HepG2 (cell line): Measurements from ENCODE around the gene RNF149. TPM values are rescaled to one million over a fixed set of nuclear protein-coding genes. Genes with fewer than 3 reads are reported as not detected.

Experiments
- NAIF1 ChIP-seq: sonication (generic); formaldehyde crosslinking; IDR thresholded peaks from 2 replicates; pipeline ENCODE4 v1.5.0; 2020; ENCODE audit warnings: mild to moderate bottlenecking, missing genetic modification reagents, borderline replicate concordance
- PRPF4 ChIP-seq: fragments of 200-400 bp; formaldehyde crosslinking; IDR thresholded peaks from 2 replicates; pipeline ENCODE4 v1.6.1; 2016; ENCODE audit warnings: low read length, low read depth; ENCODE audit not compliant: poor library complexity, severe bottlenecking
- SCMH1 ChIP-seq: sonication (generic); formaldehyde crosslinking; IDR thresholded peaks from 2 replicates; pipeline ENCODE4 v1.9.0; 2021; ENCODE audit warnings: missing genetic modification reagents, mild to moderate bottlenecking, borderline replicate concordance
- ZNF101 ChIP-seq: sonication (generic); formaldehyde crosslinking; IDR thresholded peaks from 2 replicates; pipeline ENCODE4 v1.4.0; 2020; ENCODE audit warnings: mild to moderate bottlenecking, low read depth, missing genetic modification reagents, borderline replicate concordance
- ZNF121 ChIP-seq: sonication (generic); formaldehyde crosslinking; IDR thresholded peaks from 2 replicates; pipeline ENCODE4 v1.5.0; 2020; ENCODE audit warnings: mild to moderate bottlenecking, missing genetic modification reagents
- ZNF20 ChIP-seq: sonication (generic); formaldehyde crosslinking; IDR thresholded peaks from 2 replicates; pipeline ENCODE4 v1.4.0; 2020; ENCODE audit warnings: mild to moderate bottlenecking, moderate library complexity, missing genetic modification reagents
- polyA plus RNA-seq, 8 experiments: library from polyadenylated mRNA; depleted of rRNA in 3 of 8; stranded (reverse) in 7 of 8; unstranded in 1 of 8; fragments of >200 nt; fragmentation: Illumina TruSeq in 4 of 8; extraction: Trizol in 4 of 8; gene quantifications; 2 replicates each; pipeline versions ENCODE4 v1.2.1 to v1.2.3, GENCODE V29; 2011 to 2016; ENCODE audit warnings: low read depth in 4 of 8, missing spikeins in 1 of 8, mixed read lengths in 1 of 8; ENCODE audit not compliant: insufficient read depth in 1 of 8
- total RNA-seq, 5 experiments: library from RNA; depleted of rRNA; stranded (reverse); fragments of >200 nt; fragmentation: Illumina TruSeq; extraction: Trizol; gene quantifications; 2 replicates each; pipeline ENCODE4 v1.2.3, GENCODE V29; 2016; ENCODE audit warnings: low read depth in 1 of 5
- TF ChIP-seq, protein P1 (sequence below): sonication (generic); formaldehyde crosslinking; IDR thresholded peaks from 2 replicates; pipeline ENCODE4 v1.8.1; 2023; ENCODE audit warnings: mild to moderate bottlenecking, moderate library complexity, missing genetic modification reagents
- TF ChIP-seq, protein P2 (sequence below): sonication (generic); formaldehyde crosslinking; IDR thresholded peaks from 2 replicates; pipeline ENCODE4 v1.9.0; 2021; ENCODE audit warnings: missing genetic modification reagents, borderline replicate concordance
- TF ChIP-seq, protein P3 (sequence below), 2 experiments: fragments of 450-650 bp in 1 of 2; sonication (generic) in 1 of 2; formaldehyde crosslinking in 1 of 2; IDR thresholded peaks; 2 replicates each; pipeline versions ENCODE4 v1.6.1 to v1.8.0; 2016 to 2022; ENCODE audit warnings: antibody characterized with exemption in 1 of 2, mild to moderate bottlenecking in 1 of 2, missing genetic modification reagents in 1 of 2
- TF ChIP-seq, protein P4 (sequence below): sonication (generic); formaldehyde crosslinking; IDR thresholded peaks from 2 replicates; pipeline ENCODE4 v1.4.0; 2020; ENCODE audit warnings: mild to moderate bottlenecking, missing genetic modification reagents

Gene RNF149
- total and polyA plus RNA-seq, 2 of the 13 experiments (the other 11 are each of a cell fraction or from before 2014, with no cell fraction given) = 87.6 to 109 TPM

DNA sequence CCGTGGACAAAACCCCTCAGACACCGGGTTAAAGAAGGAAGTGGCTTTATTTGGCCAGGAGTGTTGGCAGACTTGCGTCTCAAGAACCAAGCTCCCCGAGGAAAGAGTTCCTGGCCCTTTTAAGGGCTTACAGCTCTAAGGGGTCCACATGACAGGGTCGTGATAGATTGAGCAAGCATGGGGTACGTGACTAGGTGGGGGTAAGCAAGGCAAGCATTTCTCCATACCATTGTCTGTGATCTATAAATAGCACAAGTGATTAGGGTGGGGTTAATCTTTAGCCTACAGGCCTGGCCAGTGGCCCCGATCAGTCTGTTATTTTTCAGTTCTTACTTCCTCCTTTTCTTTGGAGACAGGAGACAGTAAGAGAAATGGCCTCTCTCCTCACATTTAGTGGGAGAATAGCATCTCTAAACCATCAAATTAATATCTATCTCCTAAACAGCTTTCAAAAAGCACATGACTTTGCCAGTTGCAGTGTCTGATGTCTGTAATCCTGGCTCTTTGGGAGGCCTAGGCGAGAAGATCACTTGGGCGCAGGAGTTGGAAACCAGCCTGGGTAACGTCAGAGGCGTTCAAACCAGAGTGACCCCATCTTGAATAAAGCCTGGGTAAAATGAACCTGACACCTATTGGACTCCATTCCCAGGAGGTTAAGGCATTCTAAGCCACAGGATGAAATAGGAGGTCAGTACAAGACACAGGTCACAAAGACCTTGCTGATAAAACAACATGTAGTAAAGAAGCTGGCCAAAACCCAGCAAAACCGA lies 74.1 kb downstream of the RNF149 start (continued):
- TF ChIP-seq, protein P1, sequence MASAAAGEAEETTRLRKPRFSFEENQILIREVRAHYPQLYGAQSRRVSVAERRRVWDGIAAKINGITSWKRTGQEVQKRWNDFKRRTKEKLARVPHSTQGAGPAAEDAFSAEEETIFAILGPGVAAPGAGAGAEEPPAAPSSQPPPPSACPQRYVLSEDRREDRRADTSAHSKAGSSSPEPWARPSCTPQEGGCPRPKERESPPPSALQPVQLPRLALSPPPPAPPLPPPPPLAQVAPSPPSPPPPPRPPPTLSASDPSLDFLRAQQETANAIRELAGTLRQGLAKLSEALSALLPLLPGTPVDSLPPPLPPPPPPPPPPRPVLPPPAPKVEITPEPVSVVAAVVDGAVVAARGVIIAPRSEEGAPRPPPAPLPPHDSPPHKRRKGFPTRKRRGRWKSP (CRISPR knock-in tag) = no peak
- TF ChIP-seq ZNF121 (CRISPR knock-in tag) = no peak
- no peak for TF ChIP-seq ZNF101 (CRISPR knock-in tag)
- TF ChIP-seq, protein P2, sequence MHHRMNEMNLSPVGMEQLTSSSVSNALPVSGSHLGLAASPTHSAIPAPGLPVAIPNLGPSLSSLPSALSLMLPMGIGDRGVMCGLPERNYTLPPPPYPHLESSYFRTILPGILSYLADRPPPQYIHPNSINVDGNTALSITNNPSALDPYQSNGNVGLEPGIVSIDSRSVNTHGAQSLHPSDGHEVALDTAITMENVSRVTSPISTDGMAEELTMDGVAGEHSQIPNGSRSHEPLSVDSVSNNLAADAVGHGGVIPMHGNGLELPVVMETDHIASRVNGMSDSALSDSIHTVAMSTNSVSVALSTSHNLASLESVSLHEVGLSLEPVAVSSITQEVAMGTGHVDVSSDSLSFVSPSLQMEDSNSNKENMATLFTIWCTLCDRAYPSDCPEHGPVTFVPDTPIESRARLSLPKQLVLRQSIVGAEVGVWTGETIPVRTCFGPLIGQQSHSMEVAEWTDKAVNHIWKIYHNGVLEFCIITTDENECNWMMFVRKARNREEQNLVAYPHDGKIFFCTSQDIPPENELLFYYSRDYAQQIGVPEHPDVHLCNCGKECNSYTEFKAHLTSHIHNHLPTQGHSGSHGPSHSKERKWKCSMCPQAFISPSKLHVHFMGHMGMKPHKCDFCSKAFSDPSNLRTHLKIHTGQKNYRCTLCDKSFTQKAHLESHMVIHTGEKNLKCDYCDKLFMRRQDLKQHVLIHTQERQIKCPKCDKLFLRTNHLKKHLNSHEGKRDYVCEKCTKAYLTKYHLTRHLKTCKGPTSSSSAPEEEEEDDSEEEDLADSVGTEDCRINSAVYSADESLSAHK (CRISPR knock-in tag) = no peak
- TF ChIP-seq, protein P3, sequence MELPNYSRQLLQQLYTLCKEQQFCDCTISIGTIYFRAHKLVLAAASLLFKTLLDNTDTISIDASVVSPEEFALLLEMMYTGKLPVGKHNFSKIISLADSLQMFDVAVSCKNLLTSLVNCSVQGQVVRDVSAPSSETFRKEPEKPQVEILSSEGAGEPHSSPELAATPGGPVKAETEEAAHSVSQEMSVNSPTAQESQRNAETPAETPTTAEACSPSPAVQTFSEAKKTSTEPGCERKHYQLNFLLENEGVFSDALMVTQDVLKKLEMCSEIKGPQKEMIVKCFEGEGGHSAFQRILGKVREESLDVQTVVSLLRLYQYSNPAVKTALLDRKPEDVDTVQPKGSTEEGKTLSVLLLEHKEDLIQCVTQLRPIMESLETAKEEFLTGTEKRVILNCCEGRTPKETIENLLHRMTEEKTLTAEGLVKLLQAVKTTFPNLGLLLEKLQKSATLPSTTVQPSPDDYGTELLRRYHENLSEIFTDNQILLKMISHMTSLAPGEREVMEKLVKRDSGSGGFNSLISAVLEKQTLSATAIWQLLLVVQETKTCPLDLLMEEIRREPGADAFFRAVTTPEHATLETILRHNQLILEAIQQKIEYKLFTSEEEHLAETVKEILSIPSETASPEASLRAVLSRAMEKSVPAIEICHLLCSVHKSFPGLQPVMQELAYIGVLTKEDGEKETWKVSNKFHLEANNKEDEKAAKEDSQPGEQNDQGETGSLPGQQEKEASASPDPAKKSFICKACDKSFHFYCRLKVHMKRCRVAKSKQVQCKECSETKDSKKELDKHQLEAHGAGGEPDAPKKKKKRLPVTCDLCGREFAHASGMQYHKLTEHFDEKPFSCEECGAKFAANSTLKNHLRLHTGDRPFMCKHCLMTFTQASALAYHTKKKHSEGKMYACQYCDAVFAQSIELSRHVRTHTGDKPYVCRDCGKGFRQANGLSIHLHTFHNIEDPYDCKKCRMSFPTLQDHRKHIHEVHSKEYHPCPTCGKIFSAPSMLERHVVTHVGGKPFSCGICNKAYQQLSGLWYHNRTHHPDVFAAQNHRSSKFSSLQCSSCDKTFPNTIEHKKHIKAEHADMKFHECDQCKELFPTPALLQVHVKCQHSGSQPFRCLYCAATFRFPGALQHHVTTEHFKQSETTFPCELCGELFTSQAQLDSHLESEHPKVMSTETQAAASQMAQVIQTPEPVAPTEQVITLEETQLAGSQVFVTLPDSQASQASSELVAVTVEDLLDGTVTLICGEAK (IDR thresholded peaks at IDR 0.05) = no peak
- TF ChIP-seq, protein P3 (CRISPR knock-in tag; IDR thresholded peaks at IDR 0.05) = no peak
- TF ChIP-seq NAIF1 (CRISPR knock-in tag) = no peak
- TF ChIP-seq, protein P4, sequence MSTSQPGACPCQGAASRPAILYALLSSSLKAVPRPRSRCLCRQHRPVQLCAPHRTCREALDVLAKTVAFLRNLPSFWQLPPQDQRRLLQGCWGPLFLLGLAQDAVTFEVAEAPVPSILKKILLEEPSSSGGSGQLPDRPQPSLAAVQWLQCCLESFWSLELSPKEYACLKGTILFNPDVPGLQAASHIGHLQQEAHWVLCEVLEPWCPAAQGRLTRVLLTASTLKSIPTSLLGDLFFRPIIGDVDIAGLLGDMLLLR (CRISPR knock-in tag) = no peak
- TF ChIP-seq SCMH1 = no peak
- no peak for TF ChIP-seq PRPF4
- TF ChIP-seq ZNF20 (CRISPR knock-in tag) = no peak
